Measurements from ENCODE around the gene HDAC9.
"Not testable (repeated sequence)": the region's sequence is repeated elsewhere in the genome, so short reads cannot be mapped to it uniquely, and the experiment has no call there.

Gene HDAC9

DNA sequence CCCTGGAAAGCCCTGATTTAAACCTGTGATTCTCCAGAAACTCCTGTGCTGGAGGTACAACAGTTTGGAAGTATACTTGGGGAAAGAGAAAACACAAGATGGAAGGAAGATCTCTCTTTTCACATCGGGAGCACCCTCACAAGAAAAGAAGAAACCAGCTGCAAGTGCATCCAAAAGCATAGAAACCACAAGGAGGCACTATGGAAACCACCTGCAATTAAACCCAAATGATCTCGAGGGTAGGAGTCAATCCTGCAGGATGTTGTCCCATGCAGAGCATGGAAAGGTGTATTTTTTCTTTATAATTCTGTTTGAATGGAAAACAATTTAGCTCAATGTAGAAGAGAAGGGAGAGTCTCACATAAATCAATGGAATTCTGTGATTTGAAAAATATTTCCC is 411.4 kb downstream of the HDAC9 start:
- in situ Hi-C loops (cut with HindIII; ENCODE audit: low pct_unique_long_range_greater_than_20kb, low sequenced_read_pairs): no loop called here
- no peak for TF ChIP-seq JUND (IDR thresholded peaks at IDR 0.05; ENCODE audit: low read depth)
- DNase-seq (ENCODE audit: low read depth in 1 of 2, low spot score in 1 of 2): no peak

DNA sequence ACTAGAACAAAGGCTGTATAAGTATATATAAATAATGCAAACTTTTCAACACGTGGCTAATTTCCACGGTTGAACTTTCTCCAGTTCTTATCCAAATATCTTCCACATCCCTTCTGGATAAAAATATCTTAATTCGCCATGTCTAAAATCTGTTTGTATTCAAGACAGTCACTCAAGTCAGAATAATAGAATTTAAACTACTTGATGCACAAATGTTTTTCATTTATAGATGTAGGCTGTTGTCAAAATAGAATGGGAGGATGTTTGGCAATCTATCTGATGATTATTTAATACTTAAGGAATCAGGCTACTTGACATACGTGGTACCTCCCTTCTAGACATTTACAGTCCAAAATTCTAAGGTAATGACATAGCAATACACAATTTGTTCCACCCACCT is 417.6 kb downstream of the HDAC9 start:
- no peak for DNase-seq (ENCODE audit: low read depth in 1 of 2, low spot score in 1 of 2)
- in situ Hi-C loops (cut with HindIII; ENCODE audit: low pct_unique_long_range_greater_than_20kb, low sequenced_read_pairs): no loop called here
- no peak for TF ChIP-seq JUND (IDR thresholded peaks at IDR 0.05; ENCODE audit: low read depth)

DNA sequence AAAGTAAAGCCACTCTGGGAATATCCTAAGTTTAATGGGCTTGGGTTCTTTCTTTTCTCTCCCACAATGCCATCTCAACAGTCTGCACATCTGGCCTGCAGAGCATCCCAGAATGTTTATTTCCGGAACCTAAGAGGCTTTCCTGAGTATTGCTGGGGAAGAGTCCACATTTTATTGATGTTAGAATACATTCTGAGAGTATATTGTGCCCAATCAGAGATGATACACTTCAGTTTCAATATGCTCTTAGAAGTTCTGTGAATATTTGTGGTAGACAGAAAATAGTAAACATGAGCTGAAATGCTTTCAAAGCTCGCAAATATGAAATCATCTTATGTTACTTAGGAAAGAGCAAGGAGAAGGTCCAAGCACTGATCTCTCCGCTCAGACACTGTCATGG is 421.3 kb downstream of the HDAC9 start:
- no peak for DNase-seq (ENCODE audit: low read depth in 1 of 2, low spot score in 1 of 2)
- no peak for TF ChIP-seq JUND (IDR thresholded peaks at IDR 0.05; ENCODE audit: low read depth)
- in situ Hi-C loops (cut with HindIII; ENCODE audit: low pct_unique_long_range_greater_than_20kb, low sequenced_read_pairs): no loop called here

DNA sequence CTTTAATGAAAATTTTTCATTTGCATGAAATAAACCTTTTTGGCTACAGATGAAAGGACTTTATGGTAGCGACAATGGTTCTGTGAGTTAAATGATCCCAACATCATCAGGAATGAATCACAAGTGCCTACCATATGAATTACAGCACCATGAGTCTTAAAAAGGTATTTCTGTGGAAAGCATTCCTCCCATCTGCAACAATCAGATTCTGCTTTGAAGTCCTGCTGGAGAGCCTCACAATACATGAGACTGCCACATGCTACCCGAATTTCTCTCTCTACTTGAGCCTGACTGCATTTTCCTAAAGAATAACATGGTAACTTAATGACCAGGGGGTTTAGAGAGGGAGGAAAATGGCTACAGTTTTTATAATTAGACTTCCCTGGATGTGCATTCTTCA is 431.6 kb downstream of the HDAC9 start:
- in situ Hi-C loops (cut with HindIII; ENCODE audit: low pct_unique_long_range_greater_than_20kb, low sequenced_read_pairs): no loop called here
- no peak for TF ChIP-seq JUND (IDR thresholded peaks at IDR 0.05; ENCODE audit: low read depth)
- no peak for DNase-seq (ENCODE audit: low read depth in 1 of 2, low spot score in 1 of 2)

DNA sequence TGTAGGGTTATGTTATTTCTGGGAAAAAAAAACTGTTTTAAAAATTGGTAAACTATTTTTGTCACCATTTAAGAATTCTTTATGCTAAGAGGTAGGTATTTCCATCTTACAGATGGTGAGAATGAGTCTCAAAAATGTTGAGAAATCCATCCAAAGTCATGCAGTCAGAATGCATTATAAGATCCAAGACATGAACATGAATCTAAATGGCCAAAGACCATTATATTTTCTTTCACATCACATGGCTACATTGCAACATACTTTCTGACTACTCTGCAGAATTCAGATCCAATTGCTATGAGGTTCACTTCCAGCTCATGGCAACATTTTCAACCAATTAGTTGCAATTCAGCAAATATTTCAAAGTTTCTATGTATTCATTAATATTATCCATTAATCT is 440.7 kb downstream of the HDAC9 start:
- DNase-seq (ENCODE audit: low read depth in 1 of 2, low spot score in 1 of 2): no peak
- TF ChIP-seq JUND (IDR thresholded peaks at IDR 0.05; ENCODE audit: low read depth): no peak
- in situ Hi-C loops (cut with HindIII; ENCODE audit: low pct_unique_long_range_greater_than_20kb, low sequenced_read_pairs): no loop called here

DNA sequence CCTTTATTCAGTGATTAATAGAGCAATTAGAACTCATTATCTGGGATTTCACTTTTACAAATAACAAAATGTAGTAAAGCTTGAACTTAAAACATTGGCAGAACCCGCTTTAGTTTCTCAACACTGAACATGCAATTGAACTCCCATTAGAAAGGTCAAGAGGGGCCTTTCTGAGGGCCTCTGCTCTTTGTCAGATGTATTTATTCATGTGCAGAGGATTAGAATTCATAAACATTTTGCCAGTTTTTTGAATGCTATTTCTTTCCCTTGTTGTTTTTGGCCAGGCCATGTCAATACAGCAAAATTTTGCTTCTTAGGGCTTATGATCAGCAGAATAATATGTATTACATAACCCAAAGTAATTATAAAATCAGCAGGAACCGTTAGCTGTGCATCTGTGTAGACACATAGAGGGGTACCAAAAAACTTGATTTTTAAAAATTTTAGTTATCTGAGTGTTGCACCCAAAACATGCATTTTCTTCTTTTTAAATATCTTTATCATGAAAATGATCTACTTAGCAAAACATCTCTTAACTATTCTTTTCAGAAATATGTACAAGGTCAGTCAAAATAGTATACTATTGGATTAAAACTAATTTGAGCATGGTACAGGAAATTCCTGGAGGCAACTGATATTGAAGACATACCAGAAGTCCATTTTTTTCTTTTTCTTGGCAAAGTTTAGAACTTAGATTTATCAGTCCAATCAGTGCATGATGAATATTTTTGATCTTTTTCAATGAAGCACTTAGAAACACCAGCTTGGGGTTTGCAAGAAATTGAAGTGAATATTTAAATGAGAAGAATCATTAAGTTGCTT is 444.4 kb downstream of the HDAC9 start:
- no peak for DNase-seq (ENCODE audit: low read depth in 1 of 2, low spot score in 1 of 2)
- in situ Hi-C loops (cut with HindIII; ENCODE audit: low pct_unique_long_range_greater_than_20kb, low sequenced_read_pairs): no loop called here
- TF ChIP-seq JUND (IDR thresholded peaks at IDR 0.05; ENCODE audit: low read depth): no peak

DNA sequence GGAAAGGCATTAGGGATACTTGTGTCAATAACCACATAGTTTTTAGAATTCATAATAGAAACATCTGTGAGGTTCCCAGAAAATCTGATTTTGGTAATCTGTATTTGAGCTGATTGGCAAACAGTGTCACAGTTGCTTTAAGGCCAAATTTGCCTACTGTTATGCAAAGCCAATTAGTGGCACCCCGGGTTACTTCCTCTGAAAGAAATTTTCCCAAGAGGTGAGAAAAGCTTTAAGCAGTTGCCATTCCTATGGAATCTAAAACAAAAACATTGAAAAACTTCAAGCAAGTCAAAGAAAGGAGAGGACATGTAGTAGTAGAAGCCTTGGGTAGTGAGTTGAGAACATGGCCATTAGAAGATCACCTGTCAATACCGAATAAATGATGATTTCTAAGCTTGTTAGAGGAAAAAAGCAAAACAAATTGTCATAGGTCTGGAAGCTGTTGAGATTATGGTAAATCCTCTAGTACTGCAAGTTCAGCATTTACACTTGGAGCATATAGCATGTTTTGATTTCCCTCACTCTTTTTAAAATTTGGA is 445.1 kb downstream of the HDAC9 start:
- in situ Hi-C loops (cut with HindIII; ENCODE audit: low pct_unique_long_range_greater_than_20kb, low sequenced_read_pairs): no loop called here
- no peak for DNase-seq (ENCODE audit: low read depth in 1 of 2, low spot score in 1 of 2)
- no peak for TF ChIP-seq JUND (IDR thresholded peaks at IDR 0.05; ENCODE audit: low read depth)

DNA sequence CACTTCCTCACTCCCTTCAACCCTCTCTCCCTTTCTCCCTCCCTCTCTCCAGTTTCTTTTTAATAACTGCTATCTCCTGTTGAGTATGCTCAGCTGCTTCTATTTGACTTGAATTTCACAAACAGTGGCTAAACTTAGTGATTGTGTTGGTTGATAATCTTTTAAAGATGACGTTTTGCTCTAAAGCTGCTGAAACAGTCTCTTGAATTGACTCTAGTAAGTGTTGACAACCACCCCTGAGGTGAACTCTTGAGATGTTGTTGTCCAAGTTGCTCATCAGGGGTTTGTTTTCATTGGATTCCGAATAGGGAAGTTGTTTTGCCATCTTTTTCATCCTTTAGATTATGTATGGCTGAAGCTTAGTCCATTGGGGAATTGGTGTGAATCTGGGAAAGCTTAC is 445.7 kb downstream of the HDAC9 start:
- TF ChIP-seq JUND (IDR thresholded peaks at IDR 0.05; ENCODE audit: low read depth): no peak
- in situ Hi-C loops (cut with HindIII; ENCODE audit: low pct_unique_long_range_greater_than_20kb, low sequenced_read_pairs): no loop called here
- DNase-seq (ENCODE audit: low read depth in 1 of 2, low spot score in 1 of 2): no peak

DNA sequence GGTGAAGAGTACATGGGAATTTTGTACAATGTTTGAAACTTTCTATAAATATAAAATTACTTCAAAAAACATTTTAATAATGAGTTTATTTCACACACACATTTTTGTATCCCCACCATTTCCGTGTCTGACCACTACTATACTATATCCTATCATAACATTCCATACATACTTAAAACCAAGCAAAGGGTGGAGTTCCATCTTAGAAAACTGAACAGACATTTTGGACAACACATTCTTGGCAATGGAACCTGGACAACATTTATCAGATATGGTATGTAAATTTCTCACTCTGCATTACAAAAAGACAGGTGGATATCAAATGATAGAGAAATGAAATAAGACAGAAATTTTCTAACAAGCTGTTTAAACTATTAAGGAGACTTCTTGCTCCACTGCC is 453.0 kb downstream of the HDAC9 start:
- in situ Hi-C loops (cut with HindIII; ENCODE audit: low pct_unique_long_range_greater_than_20kb, low sequenced_read_pairs): no loop called here
- DNase-seq (ENCODE audit: low read depth in 1 of 2, low spot score in 1 of 2): no peak
- TF ChIP-seq JUND (IDR thresholded peaks at IDR 0.05; ENCODE audit: low read depth): no peak

DNA sequence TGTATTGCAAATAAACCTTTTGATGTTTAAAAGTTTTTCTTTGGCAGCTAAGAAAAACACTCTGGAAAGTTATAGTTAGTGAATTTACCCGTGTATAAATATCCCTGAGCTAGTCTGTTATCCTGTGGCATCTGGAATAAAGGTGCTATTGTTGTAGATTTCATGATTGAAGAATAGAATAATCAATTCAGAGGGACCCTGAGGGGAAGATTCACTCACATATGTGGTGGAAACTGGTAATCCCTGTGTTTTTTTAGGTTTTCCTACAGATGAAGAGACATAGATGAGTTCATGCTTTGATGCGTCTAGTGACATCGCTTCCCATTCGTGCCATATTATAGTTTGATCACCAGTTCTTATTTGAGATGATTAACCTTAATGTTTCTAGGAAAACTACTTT is 457.3 kb downstream of the HDAC9 start:
- TF ChIP-seq JUND (IDR thresholded peaks at IDR 0.05; ENCODE audit: low read depth): no peak
- no peak for DNase-seq (ENCODE audit: low read depth in 1 of 2, low spot score in 1 of 2)
- in situ Hi-C loops (cut with HindIII; ENCODE audit: low pct_unique_long_range_greater_than_20kb, low sequenced_read_pairs): no loop called here

DNA sequence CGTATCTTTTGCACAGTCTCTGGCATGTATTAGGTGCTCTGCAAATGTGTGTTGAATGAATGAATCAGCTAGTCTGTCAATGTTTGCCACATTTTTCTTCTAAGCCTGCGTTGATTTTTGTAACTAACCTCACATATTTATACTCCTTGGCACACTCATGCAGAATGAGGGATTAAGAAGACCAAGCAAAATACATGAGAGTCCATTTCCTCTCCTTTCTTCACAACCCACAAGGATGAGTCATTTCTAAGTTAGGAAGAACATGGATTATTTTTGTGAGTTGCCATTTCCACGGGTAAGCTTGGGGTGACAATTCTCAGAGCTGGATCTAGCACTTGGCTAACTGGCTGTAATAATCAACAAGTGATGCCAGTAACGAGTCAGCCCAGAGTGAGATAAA is 463.1 kb downstream of the HDAC9 start:
- DNase-seq (ENCODE audit: low read depth in 1 of 2, low spot score in 1 of 2): no peak
- in situ Hi-C loops (cut with HindIII; ENCODE audit: low pct_unique_long_range_greater_than_20kb, low sequenced_read_pairs): no loop called here
- no peak for TF ChIP-seq JUND (IDR thresholded peaks at IDR 0.05; ENCODE audit: low read depth)

DNA sequence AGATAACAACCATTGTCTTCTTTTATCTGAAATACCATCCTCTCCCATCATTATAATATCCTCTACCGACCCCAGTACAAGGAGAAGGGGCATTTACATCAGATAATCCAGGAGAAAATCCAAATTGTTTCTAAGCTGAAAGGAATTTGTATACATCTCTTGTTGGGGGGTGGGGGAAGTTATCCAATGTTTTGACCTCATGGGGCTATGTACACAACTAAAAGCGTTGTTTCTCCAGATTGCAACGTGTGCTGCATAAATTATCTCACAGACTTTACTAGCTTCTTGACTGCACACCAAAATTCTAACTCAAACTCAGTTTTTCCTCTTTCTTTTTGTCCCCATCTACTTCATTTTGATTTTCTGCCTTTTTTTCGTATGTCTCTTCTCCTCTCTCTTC is 465.2 kb downstream of the HDAC9 start:
- no peak for TF ChIP-seq JUND (IDR thresholded peaks at IDR 0.05; ENCODE audit: low read depth)
- no peak for DNase-seq (ENCODE audit: low read depth in 1 of 2, low spot score in 1 of 2)
- in situ Hi-C loops (cut with HindIII; ENCODE audit: low pct_unique_long_range_greater_than_20kb, low sequenced_read_pairs): no loop called here

DNA sequence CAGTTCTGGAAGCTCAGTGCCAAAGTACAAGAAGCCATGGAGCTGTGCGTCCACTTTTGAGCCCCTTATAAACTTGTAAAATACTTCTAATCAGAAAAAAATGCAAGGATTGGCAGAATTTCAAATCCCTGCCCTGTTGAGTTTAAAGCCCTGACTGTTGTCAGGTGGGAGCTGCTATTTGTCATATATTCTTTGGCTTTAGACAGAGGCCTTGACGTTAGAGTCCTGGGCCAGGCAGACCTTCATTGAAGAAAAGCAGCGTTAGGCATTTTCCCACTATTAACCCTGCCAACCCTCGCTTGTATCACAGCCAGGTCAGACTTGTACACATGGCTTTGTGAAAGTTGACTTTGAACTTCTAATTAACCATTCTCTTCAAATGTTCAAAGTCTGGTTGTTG is 466.5 kb downstream of the HDAC9 start:
- no peak for DNase-seq (ENCODE audit: low read depth in 1 of 2, low spot score in 1 of 2)
- no peak for TF ChIP-seq JUND (IDR thresholded peaks at IDR 0.05; ENCODE audit: low read depth)
- in situ Hi-C loops (cut with HindIII; ENCODE audit: low pct_unique_long_range_greater_than_20kb, low sequenced_read_pairs): no loop called here

DNA sequence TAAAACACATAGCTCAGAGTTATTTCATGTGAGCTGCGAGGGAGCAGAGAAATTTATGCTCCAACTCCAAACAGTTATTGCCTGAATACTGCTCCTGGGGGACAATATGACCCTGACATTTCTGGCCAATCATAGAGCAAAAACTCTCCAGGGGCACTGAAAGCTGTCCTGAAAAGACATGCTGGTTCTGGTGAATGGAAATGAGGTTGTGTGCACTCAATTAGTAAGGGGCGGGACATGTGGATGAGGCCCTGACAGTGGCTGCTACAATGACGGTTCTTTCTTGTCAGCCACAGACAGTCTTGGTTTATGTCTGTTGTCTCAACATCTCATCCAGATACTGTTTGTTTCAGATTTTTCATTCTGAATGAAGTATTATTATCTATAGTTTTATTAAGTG is 470.1 kb downstream of the HDAC9 start:
- in situ Hi-C loops (cut with HindIII; ENCODE audit: low pct_unique_long_range_greater_than_20kb, low sequenced_read_pairs): no loop called here
- no peak for TF ChIP-seq JUND (IDR thresholded peaks at IDR 0.05; ENCODE audit: low read depth)
- DNase-seq (ENCODE audit: low read depth in 1 of 2, low spot score in 1 of 2): no peak

DNA sequence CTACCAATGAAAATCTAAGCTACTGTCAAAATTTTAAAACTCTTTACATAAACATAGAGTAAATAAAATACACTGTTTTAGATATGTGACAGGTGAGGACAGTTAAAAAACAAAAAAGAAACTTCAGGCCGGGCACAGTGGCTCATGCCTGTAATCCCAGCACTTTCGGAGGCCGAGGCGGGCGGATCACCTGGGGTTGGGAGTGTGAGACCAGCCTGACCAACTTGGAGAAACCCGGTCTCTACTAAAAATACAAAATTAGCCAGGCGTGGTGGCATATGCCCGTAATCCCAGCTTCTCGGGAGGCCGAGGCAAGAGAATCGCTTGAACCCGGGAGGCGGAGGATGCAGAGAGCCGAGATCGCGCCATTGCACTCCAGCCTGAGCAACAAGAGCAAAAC is 472.2 kb downstream of the HDAC9 start:
- DNase-seq (ENCODE audit: low read depth in 1 of 2, low spot score in 1 of 2); in situ Hi-C loops (cut with HindIII; ENCODE audit: low pct_unique_long_range_greater_than_20kb, low sequenced_read_pairs): not testable (repeated sequence)

All from T47D (cell line).